ENCODE data around the gene ANO1. TPM values are rescaled to one million over a fixed set of nuclear protein-coding genes. Genes with fewer than 3 reads are reported as not detected.

Gene ANO1
- total and polyA plus RNA-seq, 2 donors (not counting 1 experiment from before 2014, with no cell fraction given) = not detected

GRCh38 chr11:70072861-70073755 is 5.0 kb upstream of the ANO1 start:
- Histone ChIP-seq H3K36me3 (replicated peaks in 1 of 2; ENCODE audit: control extremely low read depth in 1 of 2, control insufficient read depth in 1 of 2, extremely low read depth in 1 of 2, insufficient read depth in 2 of 2, low read length in 1 of 2) (no peaks in the 10 kb centered on the region), H3K9me3 (ENCODE audit: control extremely low read depth in 1 of 3, control insufficient read depth in 2 of 3, insufficient read depth in 1 of 3, low read length in 2 of 3) (no peaks in the 10 kb centered on the region), H3K4me3 (ENCODE audit: control extremely low read depth in 1 of 5, extremely low read depth in 1 of 5, insufficient read depth in 1 of 5, low read depth in 2 of 5, low read length in 4 of 5) (no peak overlapping the region), H3K9ac (ENCODE audit: low read length) (no peak overlapping the region), H3K27me3 (replicated peaks in 1 of 4; ENCODE audit: control extremely low read depth in 1 of 4, control insufficient read depth in 3 of 4, insufficient read depth in 4 of 4, low read length in 3 of 4) (peaks cover 0 to 52% (median 14%) of the 10 kb centered on the region in 4 experiments), H2AFZ (ENCODE audit: insufficient read depth, low read depth, low read length, poor library complexity, severe bottlenecking) (no peak overlapping the region), H4K20me1 (ENCODE audit: control insufficient read depth, insufficient read depth, low read length, poor library complexity, severe bottlenecking) (no peaks in the 10 kb centered on the region), H3K4me1 (ENCODE audit: control insufficient read depth in 2 of 2, insufficient read depth in 2 of 2, low read length in 2 of 2) (no peaks in the 10 kb centered on the region), H3K27ac (ENCODE audit: low read length in 2 of 2) (no peak overlapping the region), H3K4me2 (replicated peaks; ENCODE audit: low read depth, low read length, poor library complexity, severe bottlenecking) (no peak overlapping the region), H3K79me2 (ENCODE audit: control insufficient read depth, insufficient read depth, low read length) (no peaks in the 10 kb centered on the region)
- peaks cover 85% of the 10 kb centered on the region for H3K27me3 Mint-ChIP-seq
- POLR2A ChIA-PET = no interaction called here
- H3K27ac Mint-ChIP-seq = no peak overlapping the region
- ATAC-seq (ENCODE audit: low read depth) (no peak), DNase-seq (no peak)
- H3K4me1 Mint-ChIP-seq = peaks cover 2% of the 10 kb centered on the region
- TF ChIP-seq, protein P1, sequence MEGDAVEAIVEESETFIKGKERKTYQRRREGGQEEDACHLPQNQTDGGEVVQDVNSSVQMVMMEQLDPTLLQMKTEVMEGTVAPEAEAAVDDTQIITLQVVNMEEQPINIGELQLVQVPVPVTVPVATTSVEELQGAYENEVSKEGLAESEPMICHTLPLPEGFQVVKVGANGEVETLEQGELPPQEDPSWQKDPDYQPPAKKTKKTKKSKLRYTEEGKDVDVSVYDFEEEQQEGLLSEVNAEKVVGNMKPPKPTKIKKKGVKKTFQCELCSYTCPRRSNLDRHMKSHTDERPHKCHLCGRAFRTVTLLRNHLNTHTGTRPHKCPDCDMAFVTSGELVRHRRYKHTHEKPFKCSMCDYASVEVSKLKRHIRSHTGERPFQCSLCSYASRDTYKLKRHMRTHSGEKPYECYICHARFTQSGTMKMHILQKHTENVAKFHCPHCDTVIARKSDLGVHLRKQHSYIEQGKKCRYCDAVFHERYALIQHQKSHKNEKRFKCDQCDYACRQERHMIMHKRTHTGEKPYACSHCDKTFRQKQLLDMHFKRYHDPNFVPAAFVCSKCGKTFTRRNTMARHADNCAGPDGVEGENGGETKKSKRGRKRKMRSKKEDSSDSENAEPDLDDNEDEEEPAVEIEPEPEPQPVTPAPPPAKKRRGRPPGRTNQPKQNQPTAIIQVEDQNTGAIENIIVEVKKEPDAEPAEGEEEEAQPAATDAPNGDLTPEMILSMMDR (IDR thresholded peaks at IDR 0.05) = no peak
- no peak for TF ChIP-seq EZH2 (IDR thresholded peaks at IDR 0.05; ENCODE audit: borderline replicate concordance, insufficient read depth, low read depth, low read length, poor library complexity, severe bottlenecking)
- H3K4me3 Mint-ChIP-seq = no peak overlapping the region
- WGBS (ENCODE audit: insufficient coverage) = 1% methylated on average over 18 of the region's 21 CpGs
- intact Hi-C loops (cut with micrococcal nuclease) = no loop called here
- no peaks in the 10 kb centered on the region for H3K9me3 Mint-ChIP-seq (ENCODE audit: insufficient read depth)
- CTCF ChIA-PET = interaction anchor here (0.7 kb wide), 1 partner anchor 114 kb away, joined by 3 read pairs; no protein-coding TSS in a partner anchor

DNA sequence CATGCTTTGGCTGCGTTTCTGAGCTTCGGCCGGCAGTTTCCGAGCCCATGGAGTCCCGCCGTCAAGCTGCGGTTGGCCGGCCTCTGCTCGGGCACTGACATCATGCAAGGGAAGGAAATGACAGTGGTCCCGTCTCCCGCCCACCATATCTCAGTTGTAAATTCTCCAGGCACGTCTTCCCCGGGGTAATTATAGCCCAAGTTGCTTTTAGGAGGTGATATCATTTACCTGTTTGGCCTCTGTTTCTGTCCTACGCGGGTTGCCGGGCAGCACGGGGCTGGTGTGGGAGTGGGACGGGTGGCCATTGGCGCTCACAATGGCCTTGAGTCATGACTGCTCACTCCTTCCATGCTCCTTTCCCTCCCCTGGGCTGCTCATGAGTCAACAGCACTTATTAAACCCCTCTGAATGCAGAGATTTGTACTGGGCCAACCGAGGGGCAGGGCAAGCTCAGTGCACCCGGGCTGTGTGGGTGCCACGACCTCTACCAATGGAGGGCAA is 4.2 kb upstream of the ANO1 start:
- Histone ChIP-seq H4K20me1 (ENCODE audit: control insufficient read depth, insufficient read depth, low read length, poor library complexity, severe bottlenecking) (no peaks in the 10 kb centered on the region), H3K27ac (ENCODE audit: low read length in 2 of 2) (no peak overlapping the region), H3K36me3 (replicated peaks in 1 of 2; ENCODE audit: control extremely low read depth in 1 of 2, control insufficient read depth in 1 of 2, extremely low read depth in 1 of 2, insufficient read depth in 2 of 2, low read length in 1 of 2) (no peaks in the 10 kb centered on the region), H2AFZ (ENCODE audit: insufficient read depth, low read depth, low read length, poor library complexity, severe bottlenecking) (no peak overlapping the region), H3K9ac (ENCODE audit: low read length) (no peak overlapping the region), H3K4me1 (ENCODE audit: control insufficient read depth in 2 of 2, insufficient read depth in 2 of 2, low read length in 2 of 2) (no peaks in the 10 kb centered on the region), H3K9me3 (ENCODE audit: control extremely low read depth in 1 of 3, control insufficient read depth in 2 of 3, insufficient read depth in 1 of 3, low read length in 2 of 3) (no peaks in the 10 kb centered on the region), H3K27me3 (replicated peaks in 1 of 4; ENCODE audit: control extremely low read depth in 1 of 4, control insufficient read depth in 3 of 4, insufficient read depth in 4 of 4, low read length in 3 of 4) (peaks cover 0 to 46% (median 11%) of the 10 kb centered on the region in 4 experiments), H3K4me3 (ENCODE audit: control extremely low read depth in 1 of 5, extremely low read depth in 1 of 5, insufficient read depth in 1 of 5, low read depth in 2 of 5, low read length in 4 of 5) (no peak overlapping the region), H3K79me2 (ENCODE audit: control insufficient read depth, insufficient read depth, low read length) (no peaks in the 10 kb centered on the region), H3K4me2 (replicated peaks; ENCODE audit: low read depth, low read length, poor library complexity, severe bottlenecking) (no peak overlapping the region)
- Mint-ChIP-seq H3K4me1 (peaks cover 2% of the 10 kb centered on the region), H3K27me3 (peaks cover 80% of the 10 kb centered on the region), H3K4me3 (no peak overlapping the region), H3K9me3 (ENCODE audit: insufficient read depth) (no peaks in the 10 kb centered on the region), H3K27ac (no peak overlapping the region)
- WGBS (ENCODE audit: insufficient coverage) = 25% methylated on average over 15 of the region's 22 CpGs
- POLR2A ChIA-PET = no interaction called here
- ATAC-seq (ENCODE audit: low read depth) (no peak), DNase-seq (no peak)
- intact Hi-C loops (cut with micrococcal nuclease) = no loop called here
- TF ChIP-seq, protein P1 (IDR thresholded peaks at IDR 0.05) = no peak
- no peak for TF ChIP-seq EZH2 (IDR thresholded peaks at IDR 0.05; ENCODE audit: borderline replicate concordance, insufficient read depth, low read depth, low read length, poor library complexity, severe bottlenecking)
- CTCF ChIA-PET = no interaction called here

All from B cell (primary cell).